GM03348 (cell line): ENCODE results near the gene RAPGEF4.
A peak's percentile ranks its signal among the peaks of the same experiment; 100 is the strongest.

Source experiments
- DNase-seq: peaks from one replicate; pipeline ENCODE4 v3.0.0; 2012; ENCODE audit warnings: low spot score

Gene RAPGEF4

DNA sequence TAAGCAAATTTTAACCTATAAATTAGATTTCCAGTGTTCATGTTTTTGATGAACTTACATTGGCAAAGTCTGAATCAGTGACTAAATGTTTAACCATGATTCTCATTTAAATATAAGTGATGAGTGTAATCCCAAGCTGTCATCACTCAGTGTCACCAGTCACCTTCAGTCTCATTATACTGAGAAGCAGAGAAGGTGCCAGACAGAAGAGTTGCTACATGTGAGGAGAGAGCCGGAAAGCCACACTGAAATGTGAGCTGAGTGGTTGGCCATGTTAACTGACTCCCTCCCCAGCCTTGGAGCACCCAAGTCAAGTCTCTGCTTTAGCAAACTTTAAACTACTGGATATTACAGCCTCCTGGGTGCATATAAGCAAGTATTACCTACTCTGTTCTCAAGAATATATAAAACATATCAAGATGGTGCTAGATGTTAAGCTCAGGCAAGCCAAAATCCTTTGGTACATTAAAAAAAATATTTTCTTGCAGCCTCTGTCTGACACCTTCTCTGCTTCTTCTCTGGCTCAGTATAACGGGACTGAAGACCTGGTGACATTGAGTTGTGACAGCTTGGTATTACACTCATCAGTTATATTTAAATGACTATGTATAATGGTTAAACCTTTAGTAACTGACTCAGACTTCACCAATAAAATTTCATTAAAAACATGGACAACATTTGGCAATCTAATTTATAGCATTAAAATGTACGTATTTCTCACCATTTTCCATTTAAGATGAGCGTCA is 264.2 kb downstream of the RAPGEF4 start:
- DNase-seq, result peak; percentile 12

DNA sequence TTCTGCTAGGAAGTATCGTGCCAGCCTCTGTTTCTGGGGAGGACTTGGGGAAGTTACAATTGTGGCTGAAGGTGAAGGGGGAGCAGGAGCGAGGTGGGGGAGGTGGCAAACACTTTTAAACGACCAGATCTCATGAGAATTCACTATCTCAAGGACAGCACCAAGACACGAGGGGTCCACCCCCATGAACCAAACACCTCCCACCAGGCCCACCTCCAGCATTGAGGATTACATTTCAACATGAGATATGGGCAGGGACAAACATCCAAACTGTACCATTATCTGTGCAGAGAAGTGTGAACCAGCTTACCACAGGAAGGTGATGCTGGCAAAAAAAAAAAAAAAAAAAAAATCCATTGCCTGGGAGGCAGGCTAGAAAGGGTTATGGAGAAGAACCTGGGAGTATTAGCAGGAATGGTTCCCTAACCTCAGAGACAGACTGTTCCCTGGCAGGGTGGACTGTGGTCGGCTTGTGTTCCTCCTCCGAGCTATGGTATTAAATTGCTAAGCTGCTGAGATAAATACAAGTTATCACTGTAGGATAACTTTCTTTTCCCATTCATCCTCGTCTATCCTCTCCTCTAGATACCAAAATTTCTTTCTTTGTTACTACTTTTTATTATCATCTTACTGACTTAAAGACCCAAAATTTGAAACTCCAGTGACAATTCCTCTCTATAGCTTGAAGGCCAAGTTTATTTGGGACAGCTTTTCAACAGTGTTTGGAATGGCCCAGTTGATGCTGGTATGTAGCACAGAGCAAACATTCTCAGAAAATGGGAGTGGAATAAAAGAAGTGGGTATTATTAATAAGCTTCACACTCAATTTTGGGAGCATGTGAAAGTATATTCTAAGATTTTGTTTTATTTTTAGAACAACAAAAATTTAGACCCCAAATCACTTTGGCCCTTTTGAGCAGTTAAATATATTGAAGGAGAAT is 266.3 kb downstream of the RAPGEF4 start:
- no peak for DNase-seq

DNA sequence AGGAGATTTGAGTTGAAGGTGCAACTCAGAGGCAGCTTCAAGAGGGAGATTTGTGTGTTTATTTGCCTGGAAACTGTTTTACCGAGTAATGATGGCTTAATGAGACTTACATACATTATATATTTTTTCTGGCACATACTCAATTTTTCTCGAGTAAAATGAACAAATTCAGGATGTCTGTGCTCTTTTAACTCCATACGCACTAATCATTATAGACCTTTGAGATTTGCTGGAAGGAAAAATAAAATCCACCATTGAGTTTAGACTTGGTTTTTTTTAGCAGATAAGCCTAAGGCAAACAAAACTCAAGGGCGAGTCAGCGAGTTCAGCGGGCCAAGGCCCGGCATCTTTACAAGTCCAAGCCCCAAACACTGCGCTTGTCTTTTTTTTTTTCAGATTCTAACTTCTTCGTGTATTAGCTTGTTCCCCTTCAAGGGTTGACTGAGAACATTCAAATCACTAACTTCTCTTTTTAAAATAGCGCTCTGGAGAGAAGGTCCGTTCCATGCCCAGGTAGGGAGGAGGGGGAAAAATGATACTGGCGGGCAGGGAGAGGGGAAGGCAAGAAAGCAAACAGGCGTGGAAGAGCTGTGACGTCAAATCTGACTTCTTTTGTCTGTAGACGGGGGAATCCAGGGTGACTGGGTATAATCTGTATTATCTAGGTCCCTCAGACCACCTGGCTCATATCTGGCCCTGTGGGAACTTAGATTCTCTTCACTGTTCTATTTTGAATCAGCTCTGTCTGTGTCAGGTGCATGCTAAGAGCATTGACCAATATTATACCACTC is 267.3 kb downstream of the RAPGEF4 start:
- DNase-seq, result no peak

DNA sequence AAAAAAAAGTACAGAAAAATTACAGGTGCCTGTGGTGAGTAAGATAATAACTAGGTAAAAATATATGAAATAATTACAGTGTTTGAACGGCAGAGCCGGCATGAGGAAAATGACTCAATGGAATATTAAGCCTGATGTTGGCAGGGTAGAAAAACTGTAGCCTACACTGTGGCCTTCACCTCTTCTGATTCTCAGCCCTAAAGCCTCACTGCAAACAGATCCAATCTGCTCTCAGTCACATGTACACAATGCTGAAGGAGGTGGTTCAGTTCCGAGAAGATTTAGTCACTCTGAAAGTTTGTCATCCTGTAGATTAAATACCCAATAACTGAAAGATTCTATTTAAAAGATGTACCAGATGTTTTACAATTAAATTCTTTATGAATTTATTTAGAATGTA is 273.1 kb downstream of the RAPGEF4 start:
- DNase-seq, result no peak

DNA sequence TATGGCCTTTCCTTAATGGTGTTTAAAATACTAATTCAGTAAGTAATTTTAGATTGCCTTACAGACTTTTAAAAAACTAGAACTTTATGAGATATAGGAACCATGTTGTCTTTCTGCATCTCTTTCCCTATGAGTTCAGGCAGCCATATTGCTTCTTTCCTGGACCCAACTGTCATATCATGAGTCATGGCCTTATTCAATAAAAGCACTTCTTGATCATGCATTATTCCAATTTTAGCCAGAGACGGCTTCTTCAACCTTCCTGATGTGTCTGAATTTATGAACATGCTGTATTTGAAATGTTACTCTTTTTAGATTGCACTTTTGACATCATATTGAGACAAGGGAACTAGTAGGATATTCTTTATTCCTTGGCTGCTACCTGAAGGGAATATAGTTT is 274.6 kb downstream of the RAPGEF4 start:
- no peak for DNase-seq

DNA sequence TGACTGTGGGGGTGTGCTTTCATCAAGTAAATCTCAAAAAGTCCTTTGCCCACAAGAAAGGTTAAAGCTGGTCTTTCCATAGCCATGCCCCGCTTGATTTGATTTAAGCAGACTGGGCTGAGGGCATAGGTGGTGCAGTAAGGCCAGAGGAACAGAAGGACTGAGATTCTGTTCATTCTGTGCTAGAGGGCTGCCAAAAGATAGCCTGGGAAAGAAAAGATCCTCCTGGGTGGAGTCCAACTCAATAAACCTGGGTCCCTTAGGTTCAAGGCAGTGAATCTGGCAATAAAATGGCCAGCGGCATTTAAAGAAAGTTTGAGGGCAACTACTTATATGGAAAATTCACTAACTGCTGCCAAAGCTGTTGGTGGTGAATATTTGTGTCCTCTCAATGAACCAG is 280.8 kb downstream of the RAPGEF4 start:
- no peak for DNase-seq

DNA sequence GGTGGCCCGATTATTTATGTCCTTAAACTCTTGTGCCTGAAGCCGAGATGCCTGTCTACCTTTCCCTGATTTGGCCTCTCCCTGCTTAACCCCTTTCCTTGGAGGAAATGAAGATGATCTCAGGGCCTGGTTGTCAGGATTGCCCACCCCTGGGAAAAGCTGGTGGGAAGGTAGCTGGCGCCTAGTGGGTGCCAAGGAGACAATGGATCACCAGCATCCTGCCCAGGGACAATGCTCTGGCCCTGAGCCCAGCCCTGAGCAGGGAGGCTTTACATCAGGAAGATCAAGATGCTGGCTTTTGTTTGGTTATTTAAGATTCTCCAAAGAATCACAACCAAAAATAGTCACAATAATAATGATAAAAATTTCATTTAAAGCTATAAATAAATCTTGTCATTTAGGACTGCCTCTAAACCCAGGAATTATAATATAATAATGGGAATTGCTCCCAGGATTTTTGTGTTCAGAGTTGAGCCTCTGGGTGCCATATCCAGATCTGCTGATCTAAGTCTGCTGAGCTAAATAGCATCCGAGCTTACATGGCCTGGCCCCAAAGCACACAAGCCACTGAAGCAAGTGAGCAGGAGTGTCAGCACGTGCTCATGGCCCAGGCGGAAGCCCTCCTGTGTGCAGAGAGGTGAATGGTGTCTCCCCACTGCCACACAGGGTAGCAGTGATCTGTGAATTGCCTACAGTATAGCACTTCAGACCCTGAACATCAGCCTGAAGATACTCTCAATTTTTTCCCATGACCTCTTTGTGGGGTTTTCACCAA is 282.2 kb downstream of the RAPGEF4 start:
- DNase-seq, result no peak

DNA sequence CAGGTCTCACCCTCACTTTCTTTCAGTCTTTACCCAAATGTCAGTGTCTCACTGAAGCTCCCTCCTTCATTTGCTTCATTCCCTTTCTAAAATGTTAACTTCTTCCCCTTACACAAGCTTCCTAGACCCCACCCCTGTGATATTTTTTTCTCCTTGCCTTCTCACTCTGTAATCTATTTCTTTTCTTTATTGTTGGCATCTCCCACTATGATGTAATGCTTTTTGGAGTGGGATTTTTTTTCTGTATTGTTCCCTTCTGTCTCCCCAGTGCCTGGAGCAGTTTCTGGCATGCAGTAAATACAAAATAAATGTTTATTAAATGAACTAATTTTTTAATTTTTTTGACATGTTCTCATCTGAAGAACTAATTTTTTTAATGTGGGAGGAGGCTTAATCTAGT is 284.1 kb downstream of the RAPGEF4 start:
- DNase-seq, result no peak

DNA sequence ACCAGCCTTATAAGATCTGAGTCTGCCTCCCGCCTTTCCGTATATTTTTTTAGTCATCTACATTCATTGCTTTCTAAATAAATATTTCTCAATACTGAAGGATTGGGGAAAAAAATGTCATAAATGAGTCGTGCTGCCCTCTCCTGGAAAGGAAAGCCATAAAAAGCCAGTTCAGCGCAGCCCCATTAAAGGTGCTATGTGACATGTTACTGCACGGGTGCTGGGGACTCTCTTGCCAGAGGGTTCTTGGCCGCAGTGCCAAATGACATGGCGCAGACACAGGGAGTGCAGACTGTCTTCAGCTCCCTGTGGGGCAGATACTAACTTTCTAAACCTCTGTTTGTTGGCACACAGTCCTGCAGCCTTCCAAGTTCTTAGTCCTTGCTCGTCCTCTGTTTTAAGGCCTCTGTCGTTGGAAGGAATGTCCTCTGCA is 286.3 kb downstream of the RAPGEF4 start:
- peak; percentile 39 for DNase-seq

DNA sequence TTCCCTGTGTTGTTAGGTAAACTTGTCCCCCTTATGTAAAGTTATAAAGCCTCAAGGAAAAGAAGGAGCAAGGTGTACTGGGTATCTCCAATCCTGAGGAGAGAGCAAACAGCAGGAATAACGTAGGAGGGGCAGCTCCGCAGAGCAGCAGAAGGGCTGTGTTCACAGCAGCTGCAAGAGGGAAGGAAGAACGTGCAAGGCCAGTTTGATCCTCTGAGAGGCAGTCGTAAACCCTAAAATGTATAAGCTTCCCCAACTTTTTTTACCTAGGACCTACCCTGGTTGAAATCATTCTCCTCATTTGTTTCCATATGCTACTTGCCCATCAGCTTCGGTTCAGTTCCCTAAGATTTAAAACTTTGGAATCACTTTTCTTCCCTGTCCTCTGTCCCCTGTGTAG is 288.1 kb downstream of the RAPGEF4 start:
- no peak for DNase-seq

DNA sequence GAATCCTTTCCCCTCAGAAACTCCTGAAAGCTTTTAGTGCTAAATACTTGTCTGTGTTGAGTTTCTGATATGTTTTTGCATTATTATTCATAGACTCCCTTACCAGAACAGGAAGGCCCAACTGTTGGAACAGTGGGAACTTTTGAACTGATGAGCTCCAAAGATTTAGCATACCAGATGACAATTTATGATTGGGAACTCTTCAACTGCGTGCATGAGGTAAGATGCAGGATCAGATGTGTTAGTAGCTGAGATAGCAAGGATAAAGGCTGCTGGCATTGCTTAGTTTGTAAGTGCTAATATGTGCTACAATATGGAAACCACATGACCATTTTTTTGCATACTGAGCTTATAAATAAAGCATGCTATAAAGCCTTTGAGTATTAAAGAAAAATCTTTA is 290.8 kb downstream of the RAPGEF4 start:
- no peak for DNase-seq

DNA sequence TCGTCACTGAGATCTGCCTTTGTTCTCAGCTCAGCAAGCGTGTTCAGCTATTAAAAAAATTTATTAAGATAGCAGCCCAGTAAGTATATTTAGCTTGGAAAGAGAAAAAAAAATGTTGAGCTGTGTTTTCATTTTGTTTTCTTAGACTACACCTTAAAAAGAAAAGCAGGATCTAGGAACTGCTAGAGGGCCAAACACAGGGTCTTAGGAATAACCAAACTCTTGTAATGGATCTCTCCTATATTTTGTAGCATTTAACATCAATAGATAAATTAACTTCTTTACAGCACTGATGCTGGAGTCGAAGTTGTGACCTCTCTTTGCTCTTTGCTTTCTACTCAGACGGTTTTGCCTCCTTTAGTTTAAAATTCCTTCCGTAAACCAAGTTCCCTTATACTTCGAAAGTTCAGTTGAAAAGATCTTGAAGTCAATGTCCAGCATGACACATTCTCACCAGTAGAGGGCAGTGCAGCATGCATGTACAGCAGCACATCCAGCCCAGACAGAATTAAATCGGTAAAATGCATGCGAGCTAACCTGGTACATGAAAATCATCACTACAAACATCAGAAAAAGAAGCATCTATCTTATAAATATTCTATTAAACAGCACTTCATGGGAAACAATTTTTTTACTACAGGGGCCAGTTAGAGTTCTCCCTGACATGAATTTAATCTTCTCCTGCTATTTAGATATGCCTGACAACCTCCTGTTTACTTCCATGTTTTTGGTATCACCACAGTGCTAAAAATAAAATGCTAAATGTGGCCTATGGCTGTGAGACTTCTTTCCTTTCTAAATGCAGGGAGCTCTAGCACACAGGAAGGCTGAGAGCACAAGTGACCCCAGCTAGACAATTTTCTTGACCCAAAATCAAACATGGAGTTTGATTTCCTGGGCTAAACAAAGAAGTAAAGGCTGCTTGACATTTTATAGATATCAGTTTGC is 291.8 kb downstream of the RAPGEF4 start:
- DNase-seq, result peak; percentile 78

DNA sequence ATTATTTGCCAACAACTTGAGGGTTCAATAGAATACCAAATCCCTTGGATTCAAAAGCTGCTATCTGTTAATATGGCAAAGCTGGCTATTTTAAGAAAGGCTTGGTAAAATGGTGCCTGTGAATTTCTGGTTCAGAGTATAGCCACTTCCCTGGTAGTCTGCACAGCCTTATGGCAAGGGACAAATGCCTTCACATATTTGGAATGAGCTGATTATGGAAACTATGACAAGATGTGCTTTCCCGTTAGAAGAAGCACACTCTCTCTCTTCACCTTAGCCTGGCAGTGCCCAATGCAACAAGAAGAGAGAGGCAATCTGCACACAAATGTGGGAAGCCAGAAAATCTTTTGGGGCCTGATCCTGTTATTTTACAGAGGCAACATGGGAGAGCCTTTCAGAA is 292.5 kb downstream of the RAPGEF4 start:
- DNase-seq, result no peak

DNA sequence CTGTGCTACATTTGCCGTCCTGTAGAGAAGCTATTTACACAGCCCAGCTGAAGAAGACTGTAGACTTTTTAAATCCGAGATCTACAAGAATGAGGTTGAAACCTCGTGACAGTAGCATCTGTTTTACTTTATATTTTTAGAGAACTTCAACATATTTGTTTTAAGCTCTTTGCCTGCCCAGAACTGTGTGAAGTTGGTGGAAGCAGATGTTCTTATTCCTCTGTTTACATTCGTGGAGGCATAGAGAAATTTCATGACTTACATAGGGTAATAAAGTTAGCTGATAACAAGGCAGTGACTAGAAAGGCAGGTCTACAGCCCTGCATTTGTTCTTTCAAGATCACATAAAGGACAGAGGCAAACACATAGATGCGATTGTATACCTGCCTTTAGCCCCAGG is 293.0 kb downstream of the RAPGEF4 start:
- DNase-seq, result peak; percentile 13

DNA sequence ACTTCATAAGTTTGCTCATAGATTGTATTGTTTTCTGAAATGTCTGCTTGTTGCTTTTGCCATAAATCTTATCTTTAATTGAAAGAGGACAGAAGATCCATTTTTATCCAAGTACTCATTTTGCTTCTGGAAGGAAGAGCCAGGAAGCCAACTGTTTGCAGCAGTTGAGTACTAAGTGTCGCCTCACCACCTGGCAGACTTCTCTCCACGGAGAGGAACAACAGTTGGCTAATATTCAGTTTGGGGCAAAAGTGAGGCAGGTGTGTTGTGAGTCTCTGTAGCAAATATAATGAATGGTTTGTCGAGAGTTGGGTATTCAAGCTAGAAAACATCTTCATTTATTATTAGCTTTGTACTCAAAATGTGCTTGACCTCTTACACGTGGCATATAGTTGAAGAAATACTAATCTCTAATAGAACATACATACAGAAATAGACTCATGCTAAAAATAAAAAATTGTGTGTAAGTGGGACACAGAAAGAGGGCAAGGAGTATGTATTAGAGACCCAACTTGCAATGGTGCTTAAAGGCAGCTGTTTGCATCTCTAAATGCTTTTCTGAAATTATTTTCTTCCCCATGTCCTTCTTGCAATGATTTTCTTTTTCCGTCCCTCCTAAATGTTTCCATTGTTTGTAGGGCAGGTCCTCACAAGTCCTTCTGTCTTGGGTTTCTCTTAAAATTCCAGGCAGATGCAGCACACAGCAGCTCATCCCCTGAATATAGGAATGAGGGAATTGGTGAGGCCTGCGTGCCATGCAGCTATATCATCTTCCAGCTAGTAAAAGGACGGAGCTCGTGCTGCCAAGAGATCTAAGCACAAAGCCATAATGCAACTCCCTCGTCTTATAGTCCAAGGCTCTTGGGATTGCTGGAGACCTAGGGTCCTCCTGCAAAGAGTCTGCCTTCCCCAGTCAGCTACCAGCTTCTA is 295.2 kb downstream of the RAPGEF4 start:
- DNase-seq, result no peak

DNA sequence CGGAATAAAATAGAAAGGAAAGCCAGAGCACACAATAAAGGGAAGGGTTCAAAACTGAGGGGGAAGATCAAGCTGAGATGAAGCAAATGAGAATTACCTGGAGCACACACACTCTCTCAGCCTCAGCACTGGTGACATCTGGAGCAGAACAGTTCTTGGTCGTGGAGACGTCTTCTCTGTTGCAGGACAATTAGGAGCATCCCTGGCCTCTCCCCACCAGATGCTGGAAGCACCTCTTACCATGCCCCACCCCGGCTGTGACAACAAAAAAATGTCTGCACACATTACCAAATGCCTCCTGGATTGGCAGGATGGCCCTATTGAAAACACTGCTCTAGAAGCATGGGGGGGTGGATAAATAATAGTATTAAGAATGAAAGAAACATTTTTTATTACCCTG is 296.4 kb downstream of the RAPGEF4 start:
- DNase-seq, result no peak

DNA sequence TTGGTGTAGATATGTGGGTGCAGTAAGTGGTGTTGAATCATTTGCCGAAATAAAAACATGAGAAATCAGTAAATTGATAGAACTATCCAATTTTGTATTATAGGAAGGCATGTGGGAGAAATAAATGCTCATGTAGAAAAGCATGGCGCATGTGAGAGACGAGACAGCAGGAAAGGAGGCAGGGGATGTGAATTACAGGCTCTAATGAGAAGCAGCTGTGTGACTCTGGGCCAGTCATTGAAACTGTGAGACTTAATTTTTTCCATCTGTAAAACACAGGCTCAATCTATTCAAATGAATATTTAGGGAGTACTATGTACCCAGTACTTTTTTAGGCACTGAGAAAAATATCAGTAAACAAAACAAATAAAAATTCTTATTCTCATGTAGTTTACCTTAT is 297.4 kb downstream of the RAPGEF4 start:
- peak; percentile 47 for DNase-seq

DNA sequence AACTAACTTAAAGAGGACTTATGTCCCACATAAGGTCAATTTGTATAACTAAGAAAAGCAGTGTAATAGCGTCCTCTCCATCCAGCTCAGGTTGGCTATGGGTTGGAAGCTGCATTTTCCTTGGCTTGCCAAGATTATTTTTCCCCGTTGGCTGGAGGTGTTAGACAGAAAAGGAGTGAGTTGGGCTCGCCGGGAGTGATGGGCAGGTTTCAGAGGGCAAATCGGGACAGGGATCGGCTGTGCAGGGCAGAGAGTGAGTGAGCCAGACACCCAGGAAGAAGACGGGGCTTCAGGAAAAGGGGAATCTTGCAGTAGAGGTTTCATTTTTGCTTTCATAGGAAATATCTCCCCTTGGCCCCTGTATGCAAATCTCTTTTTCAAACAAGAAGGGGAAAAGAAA is 298.5 kb downstream of the RAPGEF4 start:
- no peak for DNase-seq
